Activated CD4-positive, alpha-beta T cell treated with anti-CD3 and anti-CD28 coated beads for 24 hours (primary cell): ENCODE results near the gene PIK3AP1.

Source experiments
- DNase-seq, 2 donors: peaks; one replicate each; pipeline ENCODE4 v3.0.0-alpha.2; 2020; ENCODE audit warnings: low read depth in 2 of 2

PIK3AP1 gene

GRCh38 chr10:96642530-96642929, 77.8 kb downstream of the PIK3AP1 start:
- no peak for DNase-seq

GRCh38 chr10:96641396-96642295, 78.7 kb downstream of the PIK3AP1 start:
- no peak for DNase-seq

DNA sequence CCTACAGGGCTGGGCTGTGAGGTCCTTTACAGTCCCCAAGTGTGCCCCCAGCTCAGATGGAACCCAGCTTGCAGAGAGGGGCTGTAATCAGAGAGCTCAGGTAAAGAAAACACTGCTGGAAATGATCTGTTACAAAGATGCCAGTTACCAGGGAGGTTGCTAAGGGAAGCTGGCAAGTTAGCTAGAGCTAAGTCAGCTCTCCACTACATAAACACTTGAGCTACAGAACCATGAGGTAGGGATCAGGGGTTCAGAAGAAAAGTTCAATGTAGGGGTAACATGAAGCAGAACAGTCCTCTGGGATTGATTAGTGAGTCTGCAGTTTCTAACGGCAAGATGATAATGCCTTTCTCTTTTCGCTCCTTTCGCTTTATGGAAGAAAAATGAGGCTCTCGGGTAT, 80.4 kb downstream of the PIK3AP1 start:
- DNase-seq = no peak

- no peak for DNase-seq
Observed at GRCh38 chr10:96638696-96639095, 81.6 kb downstream of the PIK3AP1 start.

- no peak for DNase-seq
Observed at GRCh38 chr10:96638120-96638519, 82.2 kb downstream of the PIK3AP1 start.

- DNase-seq = no peak
Observed at GRCh38 chr10:96637709-96638108, 82.6 kb downstream of the PIK3AP1 start.

GRCh38 chr10:96636551-96636950, 83.8 kb downstream of the PIK3AP1 start:
- no peak for DNase-seq

DNA sequence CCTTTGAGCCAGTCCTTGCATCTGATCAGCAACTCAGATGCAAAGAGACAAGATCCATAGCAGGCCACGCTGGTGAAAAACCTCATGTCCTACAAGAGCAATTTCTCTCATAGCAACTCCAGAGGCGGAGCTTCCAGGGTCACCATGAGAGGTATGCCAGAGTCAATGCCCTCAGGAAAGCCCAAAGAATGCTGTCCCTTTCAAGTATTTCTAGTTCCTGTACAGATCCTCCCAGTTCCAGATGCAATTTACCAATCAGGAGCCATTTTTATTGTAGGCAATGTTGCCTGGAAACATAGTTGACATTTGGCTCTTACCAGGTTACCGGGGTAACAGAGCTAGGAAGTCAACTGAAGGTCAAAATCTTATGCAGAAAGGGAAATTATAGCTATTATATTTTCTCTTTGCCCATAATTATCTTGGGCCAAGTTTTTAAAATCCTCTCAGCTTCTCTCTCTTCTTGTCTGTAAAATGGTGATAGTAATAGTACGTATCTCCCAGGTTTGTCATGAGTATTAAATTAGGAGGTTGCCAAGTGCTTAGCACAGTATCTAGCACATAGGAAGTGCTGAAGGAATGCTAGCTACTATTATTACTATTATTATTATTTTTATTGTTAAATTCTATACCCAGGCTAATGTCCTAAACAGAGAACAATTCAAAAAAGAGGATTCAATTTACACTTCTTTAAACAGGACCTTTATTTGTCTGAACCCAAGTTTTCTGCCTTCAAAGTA, 87.2 kb downstream of the PIK3AP1 start:
- no peak for DNase-seq

- DNase-seq = no peak
Observed at GRCh38 chr10:96627292-96627691, 93.0 kb downstream of the PIK3AP1 start.

DNA sequence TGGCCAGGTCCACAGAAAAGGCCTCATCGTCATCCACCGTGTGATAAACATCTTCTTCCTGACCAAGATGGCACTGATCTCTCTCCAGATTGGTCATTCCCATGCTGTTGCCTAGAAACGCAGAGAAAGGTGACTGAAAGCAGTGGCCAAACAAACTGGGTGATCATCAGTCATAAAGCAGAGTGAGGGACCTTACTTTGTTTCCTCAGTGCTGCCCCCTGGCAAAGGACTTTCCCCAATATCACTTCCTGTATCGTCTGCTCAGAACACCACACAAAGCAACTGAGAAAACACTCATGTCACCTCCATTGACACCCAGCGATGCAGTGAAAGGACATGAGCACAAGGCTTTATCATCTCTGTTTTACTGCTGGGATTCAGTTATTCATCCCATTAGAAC, 93.5 kb downstream of the PIK3AP1 start:
- DNase-seq = no peak

GRCh38 chr10:96625173-96625572, 95.1 kb downstream of the PIK3AP1 start:
- DNase-seq = no peak

- no peak for DNase-seq
Observed at GRCh38 chr10:96622013-96622787, 98.1 kb downstream of the PIK3AP1 start.

GRCh38 chr10:96619796-96620773, 100.2 kb downstream of the PIK3AP1 start:
- DNase-seq = no peak

- DNase-seq = no peak
Observed at GRCh38 chr10:96619120-96619519, 101.2 kb downstream of the PIK3AP1 start.

DNA sequence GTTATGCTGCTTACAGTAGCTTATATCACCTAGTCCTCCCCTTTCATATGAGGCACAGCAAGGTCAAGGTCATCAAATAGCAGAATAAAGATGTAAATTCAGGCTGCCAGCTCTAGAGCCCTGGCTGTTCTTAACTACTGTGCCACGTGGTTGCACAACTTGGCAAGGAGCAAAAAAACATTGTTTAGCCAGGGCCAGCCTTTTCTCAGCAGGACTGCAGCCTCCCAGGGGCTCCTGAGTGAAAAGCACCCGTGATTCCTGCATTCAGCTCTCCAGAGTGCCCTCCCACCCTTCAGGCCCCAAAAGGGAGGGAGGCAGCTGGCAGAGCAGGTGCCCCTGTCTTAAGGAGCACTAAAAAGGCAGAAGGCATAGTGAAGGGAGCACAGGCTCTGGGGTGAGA, 101.7 kb downstream of the PIK3AP1 start:
- DNase-seq = no peak

DNA sequence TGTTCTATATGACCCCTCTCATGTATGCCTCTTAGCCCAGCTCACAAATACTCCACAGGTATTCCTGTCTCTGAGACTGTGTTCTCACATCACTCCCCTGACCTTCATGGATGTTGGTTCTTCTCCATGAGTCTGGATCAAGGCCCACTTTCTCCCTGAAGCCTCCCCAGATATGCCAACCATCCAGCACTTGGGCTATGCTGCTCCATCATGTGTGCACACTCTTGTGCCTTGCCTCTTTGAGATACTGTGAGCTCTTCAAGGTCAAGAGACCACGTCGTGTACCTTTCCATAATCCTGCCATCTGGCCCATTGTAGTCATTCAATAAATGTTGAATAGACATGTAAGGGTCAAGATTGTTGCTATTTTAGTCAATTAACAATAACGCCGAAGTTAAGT, 103.4 kb downstream of the PIK3AP1 start:
- no peak for DNase-seq

GRCh38 chr10:96614515-96614914, 105.8 kb downstream of the PIK3AP1 start:
- DNase-seq = no peak

- DNase-seq = no peak
Observed at GRCh38 chr10:96613576-96613975, 106.7 kb downstream of the PIK3AP1 start.

GRCh38 chr10:96612055-96612830, 108.1 kb downstream of the PIK3AP1 start:
- no peak for DNase-seq

DNA sequence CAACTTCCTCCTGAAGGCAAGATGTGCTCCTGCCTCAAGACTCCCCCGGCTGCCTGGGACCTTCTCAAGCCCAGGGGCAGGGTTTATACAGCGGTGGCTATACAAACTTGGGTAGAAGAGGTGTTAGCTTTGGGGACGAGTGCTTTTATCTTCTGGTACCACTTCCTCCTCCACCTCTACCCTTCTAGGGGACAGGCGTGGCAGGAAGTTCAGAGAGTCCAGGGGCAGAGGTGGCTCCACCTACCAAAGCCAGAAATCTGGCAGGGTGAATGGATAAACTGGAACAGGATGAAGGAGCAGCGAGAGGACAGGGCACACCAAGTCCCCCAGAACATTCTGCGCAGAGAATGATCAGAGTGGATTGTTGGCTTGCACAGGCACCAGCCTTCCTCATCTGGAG, 109.5 kb downstream of the PIK3AP1 start:
- no peak for DNase-seq
